ENCODE measurements around the gene KRAS. TPM values are rescaled to one million over a fixed set of nuclear protein-coding genes. Genes with fewer than 3 reads are reported as not detected.

Gene KRAS
- total and polyA plus RNA-seq, 2 of the 13 experiments (the other 11 are each of a cell fraction or from before 2014, with no cell fraction given): 6.5 to 9.8 TPM

- TF ChIP-seq, protein P1, sequence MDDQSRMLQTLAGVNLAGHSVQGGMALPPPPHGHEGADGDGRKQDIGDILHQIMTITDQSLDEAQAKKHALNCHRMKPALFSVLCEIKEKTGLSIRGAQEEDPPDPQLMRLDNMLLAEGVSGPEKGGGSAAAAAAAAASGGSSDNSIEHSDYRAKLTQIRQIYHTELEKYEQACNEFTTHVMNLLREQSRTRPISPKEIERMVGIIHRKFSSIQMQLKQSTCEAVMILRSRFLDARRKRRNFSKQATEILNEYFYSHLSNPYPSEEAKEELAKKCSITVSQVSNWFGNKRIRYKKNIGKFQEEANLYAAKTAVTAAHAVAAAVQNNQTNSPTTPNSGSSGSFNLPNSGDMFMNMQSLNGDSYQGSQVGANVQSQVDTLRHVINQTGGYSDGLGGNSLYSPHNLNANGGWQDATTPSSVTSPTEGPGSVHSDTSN (CRISPR knock-in tag; IDR thresholded peaks at IDR 0.05; ENCODE audit: borderline replicate concordance): no peak
- no peak for TF ChIP-seq ZBTB37 (CRISPR knock-in tag; IDR thresholded peaks at IDR 0.05)
- TF ChIP-seq, protein P2, sequence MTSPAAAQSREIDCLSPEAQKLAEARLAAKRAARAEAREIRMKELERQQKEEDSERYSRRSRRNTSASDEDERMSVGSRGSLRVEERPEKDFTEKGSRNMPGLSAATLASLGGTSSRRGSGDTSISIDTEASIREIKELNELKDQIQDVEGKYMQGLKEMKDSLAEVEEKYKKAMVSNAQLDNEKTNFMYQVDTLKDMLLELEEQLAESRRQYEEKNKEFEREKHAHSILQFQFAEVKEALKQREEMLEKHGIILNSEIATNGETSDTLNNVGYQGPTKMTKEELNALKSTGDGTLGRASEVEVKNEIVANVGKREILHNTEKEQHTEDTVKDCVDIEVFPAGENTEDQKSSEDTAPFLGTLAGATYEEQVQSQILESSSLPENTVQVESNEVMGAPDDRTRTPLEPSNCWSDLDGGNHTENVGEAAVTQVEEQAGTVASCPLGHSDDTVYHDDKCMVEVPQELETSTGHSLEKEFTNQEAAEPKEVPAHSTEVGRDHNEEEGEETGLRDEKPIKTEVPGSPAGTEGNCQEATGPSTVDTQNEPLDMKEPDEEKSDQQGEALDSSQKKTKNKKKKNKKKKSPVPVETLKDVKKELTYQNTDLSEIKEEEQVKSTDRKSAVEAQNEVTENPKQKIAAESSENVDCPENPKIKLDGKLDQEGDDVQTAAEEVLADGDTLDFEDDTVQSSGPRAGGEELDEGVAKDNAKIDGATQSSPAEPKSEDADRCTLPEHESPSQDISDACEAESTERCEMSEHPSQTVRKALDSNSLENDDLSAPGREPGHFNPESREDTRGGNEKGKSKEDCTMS (CRISPR knock-in tag; conservative IDR thresholded peaks at IDR 0.05): no peak
- TF ChIP-seq, protein P3, sequence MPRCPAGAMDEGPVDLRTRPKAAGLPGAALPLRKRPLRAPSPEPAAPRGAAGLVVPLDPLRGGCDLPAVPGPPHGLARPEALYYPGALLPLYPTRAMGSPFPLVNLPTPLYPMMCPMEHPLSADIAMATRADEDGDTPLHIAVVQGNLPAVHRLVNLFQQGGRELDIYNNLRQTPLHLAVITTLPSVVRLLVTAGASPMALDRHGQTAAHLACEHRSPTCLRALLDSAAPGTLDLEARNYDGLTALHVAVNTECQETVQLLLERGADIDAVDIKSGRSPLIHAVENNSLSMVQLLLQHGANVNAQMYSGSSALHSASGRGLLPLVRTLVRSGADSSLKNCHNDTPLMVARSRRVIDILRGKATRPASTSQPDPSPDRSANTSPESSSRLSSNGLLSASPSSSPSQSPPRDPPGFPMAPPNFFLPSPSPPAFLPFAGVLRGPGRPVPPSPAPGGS (CRISPR knock-in tag; IDR thresholded peaks at IDR 0.05): 0 out of 2 replicates have a peak, but pooled peaks have one; percentile 29
- TF ChIP-seq ZNF274 (CRISPR knock-in tag; IDR thresholded peaks at IDR 0.05): no peak
- no peak for TF ChIP-seq PCBP2 (optimal IDR thresholded peaks at IDR 0.05; ENCODE audit: low read depth, low read length, poor library complexity, severe bottlenecking)
- no peak for TF ChIP-seq ZNF326 (CRISPR knock-in tag; IDR thresholded peaks at IDR 0.05; ENCODE audit: borderline replicate concordance)
- TF ChIP-seq ZSCAN9 (CRISPR knock-in tag; IDR thresholded peaks at IDR 0.05; ENCODE audit: borderline replicate concordance): no peak
- peak; percentile 16; the same call in 1 of the 2 replicates for TF ChIP-seq ZNF335 (CRISPR knock-in tag; IDR thresholded peaks at IDR 0.05)
- TF ChIP-seq, protein P4, sequence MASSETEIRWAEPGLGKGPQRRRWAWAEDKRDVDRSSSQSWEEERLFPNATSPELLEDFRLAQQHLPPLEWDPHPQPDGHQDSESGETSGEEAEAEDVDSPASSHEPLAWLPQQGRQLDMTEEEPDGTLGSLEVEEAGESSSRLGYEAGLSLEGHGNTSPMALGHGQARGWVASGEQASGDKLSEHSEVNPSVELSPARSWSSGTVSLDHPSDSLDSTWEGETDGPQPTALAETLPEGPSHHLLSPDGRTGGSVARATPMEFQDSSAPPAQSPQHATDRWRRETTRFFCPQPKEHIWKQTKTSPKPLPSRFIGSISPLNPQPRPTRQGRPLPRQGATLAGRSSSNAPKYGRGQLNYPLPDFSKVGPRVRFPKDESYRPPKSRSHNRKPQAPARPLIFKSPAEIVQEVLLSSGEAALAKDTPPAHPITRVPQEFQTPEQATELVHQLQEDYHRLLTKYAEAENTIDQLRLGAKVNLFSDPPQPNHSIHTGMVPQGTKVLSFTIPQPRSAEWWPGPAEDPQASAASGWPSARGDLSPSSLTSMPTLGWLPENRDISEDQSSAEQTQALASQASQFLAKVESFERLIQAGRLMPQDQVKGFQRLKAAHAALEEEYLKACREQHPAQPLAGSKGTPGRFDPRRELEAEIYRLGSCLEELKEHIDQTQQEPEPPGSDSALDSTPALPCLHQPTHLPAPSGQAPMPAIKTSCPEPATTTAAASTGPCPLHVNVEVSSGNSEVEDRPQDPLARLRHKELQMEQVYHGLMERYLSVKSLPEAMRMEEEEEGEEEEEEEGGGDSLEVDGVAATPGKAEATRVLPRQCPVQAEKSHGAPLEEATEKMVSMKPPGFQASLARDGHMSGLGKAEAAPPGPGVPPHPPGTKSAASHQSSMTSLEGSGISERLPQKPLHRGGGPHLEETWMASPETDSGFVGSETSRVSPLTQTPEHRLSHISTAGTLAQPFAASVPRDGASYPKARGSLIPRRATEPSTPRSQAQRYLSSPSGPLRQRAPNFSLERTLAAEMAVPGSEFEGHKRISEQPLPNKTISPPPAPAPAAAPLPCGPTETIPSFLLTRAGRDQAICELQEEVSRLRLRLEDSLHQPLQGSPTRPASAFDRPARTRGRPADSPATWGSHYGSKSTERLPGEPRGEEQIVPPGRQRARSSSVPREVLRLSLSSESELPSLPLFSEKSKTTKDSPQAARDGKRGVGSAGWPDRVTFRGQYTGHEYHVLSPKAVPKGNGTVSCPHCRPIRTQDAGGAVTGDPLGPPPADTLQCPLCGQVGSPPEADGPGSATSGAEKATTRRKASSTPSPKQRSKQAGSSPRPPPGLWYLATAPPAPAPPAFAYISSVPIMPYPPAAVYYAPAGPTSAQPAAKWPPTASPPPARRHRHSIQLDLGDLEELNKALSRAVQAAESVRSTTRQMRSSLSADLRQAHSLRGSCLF (CRISPR knock-in tag; IDR thresholded peaks at IDR 0.05; ENCODE audit: borderline replicate concordance): no peak
- TF ChIP-seq, protein P5, sequence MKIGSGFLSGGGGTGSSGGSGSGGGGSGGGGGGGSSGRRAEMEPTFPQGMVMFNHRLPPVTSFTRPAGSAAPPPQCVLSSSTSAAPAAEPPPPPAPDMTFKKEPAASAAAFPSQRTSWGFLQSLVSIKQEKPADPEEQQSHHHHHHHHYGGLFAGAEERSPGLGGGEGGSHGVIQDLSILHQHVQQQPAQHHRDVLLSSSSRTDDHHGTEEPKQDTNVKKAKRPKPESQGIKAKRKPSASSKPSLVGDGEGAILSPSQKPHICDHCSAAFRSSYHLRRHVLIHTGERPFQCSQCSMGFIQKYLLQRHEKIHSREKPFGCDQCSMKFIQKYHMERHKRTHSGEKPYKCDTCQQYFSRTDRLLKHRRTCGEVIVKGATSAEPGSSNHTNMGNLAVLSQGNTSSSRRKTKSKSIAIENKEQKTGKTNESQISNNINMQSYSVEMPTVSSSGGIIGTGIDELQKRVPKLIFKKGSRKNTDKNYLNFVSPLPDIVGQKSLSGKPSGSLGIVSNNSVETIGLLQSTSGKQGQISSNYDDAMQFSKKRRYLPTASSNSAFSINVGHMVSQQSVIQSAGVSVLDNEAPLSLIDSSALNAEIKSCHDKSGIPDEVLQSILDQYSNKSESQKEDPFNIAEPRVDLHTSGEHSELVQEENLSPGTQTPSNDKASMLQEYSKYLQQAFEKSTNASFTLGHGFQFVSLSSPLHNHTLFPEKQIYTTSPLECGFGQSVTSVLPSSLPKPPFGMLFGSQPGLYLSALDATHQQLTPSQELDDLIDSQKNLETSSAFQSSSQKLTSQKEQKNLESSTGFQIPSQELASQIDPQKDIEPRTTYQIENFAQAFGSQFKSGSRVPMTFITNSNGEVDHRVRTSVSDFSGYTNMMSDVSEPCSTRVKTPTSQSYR (CRISPR knock-in tag; IDR thresholded peaks at IDR 0.05; ENCODE audit: borderline replicate concordance): peak; percentile 68; the same call in 1 of the 2 replicates
- TF ChIP-seq HDAC2 (CRISPR knock-in tag; IDR thresholded peaks at IDR 0.05): 0 out of 2 replicates have a peak, but pooled peaks have one; percentile 38
These were observed at the start of gene KRAS (continued) for GRCh38 chr12:25250744-25251730.
